SK-N-SH (cell line): Measurements from ENCODE around the gene HSPA12A. TPM values are rescaled to one million over a fixed set of nuclear protein-coding genes. Genes with fewer than 3 reads are reported as not detected.

Experiments
- CTCF ChIA-PET: fragments of 300-600, 350-600 bp; formaldehyde crosslinking; extraction: SDS; loops from one replicate; lab custom pipeline; 2021; lab: Yijun Ruan, JAX
- POLR2A ChIA-PET: fragments of 350-600 bp; sonication (Branson Sonifier 250); formaldehyde crosslinking; extraction: SDS; loops from one replicate; lab custom pipeline; 2020; ENCODE audit warnings: antibody characterized with exemption, inconsistent platforms; lab: Yijun Ruan, JAX
- DNase-seq: peaks from one replicate; pipeline ENCODE4 v3.0.0; 2012
- H2AFZ ChIP-seq: fragments of 200-600 bp; sonication (generic); 2 replicates; pipeline ENCODE4 v1.8.1; 2016; ENCODE audit warnings: antibody characterized with exemption, mild to moderate bottlenecking, low read depth
- H3F3A ChIP-seq: fragments of 200-600 bp; sonication (generic); replicated peaks from 2 replicates; pipeline ENCODE3; 2016; ENCODE audit warnings: antibody characterized with exemption, mild to moderate bottlenecking; ENCODE audit not compliant: insufficient read depth
- H3K27ac ChIP-seq, 2 experiments: fragments of 200-500 bp in 1 of 2; fragments of 200-600 bp in 1 of 2; sonication (Bioruptor generic) in 1 of 2; sonication (generic), shearing (Covaris generic) in 1 of 2; 2 replicates each; pipeline versions ENCODE4 v1.5.1 to v1.6.1; 2014 to 2016; ENCODE audit warnings: low read depth in 2 of 2, inconsistent platforms in 1 of 2, low read length in 1 of 2, mild to moderate bottlenecking in 1 of 2, mixed read lengths in 1 of 2
- H3K27me3 ChIP-seq: fragments of 200-600 bp; sonication (generic), shearing (Covaris generic); 2 replicates; pipeline ENCODE4 v1.6.1; 2016; ENCODE audit warnings: mixed run types; ENCODE audit not compliant: insufficient read depth
- H3K36me3 ChIP-seq, 2 experiments: fragments of 200-500 bp in 1 of 2; fragments of 200-600 bp in 1 of 2; sonication (Bioruptor generic) in 1 of 2; sonication (generic) in 1 of 2; replicated peaks in 1 of 2; 2 replicates each; pipeline versions ENCODE3 to v1.5.1; 2014 to 2016; ENCODE audit warnings: low read length in 1 of 2, mild to moderate bottlenecking in 1 of 2; ENCODE audit not compliant: insufficient read depth in 2 of 2, control insufficient read depth in 1 of 2
- H3K4me1 ChIP-seq, 2 experiments: fragments of 200-500 bp in 1 of 2; fragments of 200-600 bp in 1 of 2; sonication (Bioruptor generic) in 1 of 2; sonication (generic), shearing (Covaris generic) in 1 of 2; 2 replicates each; pipeline versions ENCODE4 v1.5.1 to v1.6.1; 2014 to 2016; ENCODE audit warnings: low read depth in 1 of 2, low read length in 1 of 2, mixed run types in 1 of 2; ENCODE audit not compliant: insufficient read depth in 2 of 2, control insufficient read depth in 1 of 2
- H3K4me2 ChIP-seq: fragments of 200-600 bp; sonication (generic), shearing (Covaris generic); 2 replicates; pipeline ENCODE4 v1.6.1; 2017; ENCODE audit warnings: mixed run types
- H3K4me3 ChIP-seq, 2 experiments: fragments of 200-500 bp in 1 of 2; fragments of 200-600 bp in 1 of 2; sonication (Bioruptor generic) in 1 of 2; sonication (generic), shearing (Covaris generic) in 1 of 2; 2 replicates each; pipeline versions ENCODE4 v1.5.1 to v1.8.1; 2014 to 2016; ENCODE audit warnings: low read depth in 2 of 2, inconsistent platforms in 1 of 2, low read length in 1 of 2, mild to moderate bottlenecking in 1 of 2, mixed read lengths in 1 of 2, moderate library complexity in 1 of 2
- H3K79me2 ChIP-seq: fragments of 200-600 bp; sonication (generic); 2 replicates; pipeline ENCODE4 v1.8.1; 2017; ENCODE audit warnings: mild to moderate bottlenecking; ENCODE audit not compliant: insufficient read depth
- H3K9ac ChIP-seq: fragments of 200-600 bp; sonication (generic); 2 replicates; pipeline ENCODE4 v1.6.1; 2017; ENCODE audit warnings: mixed run types
- H3K9me2 ChIP-seq: fragments of 200-600 bp; sonication (generic); 2 replicates; pipeline ENCODE4 v1.6.1; 2017; ENCODE audit warnings: mixed run types
- H3K9me3 ChIP-seq: fragments of 200-600 bp; sonication (generic); 2 replicates; pipeline ENCODE4 v1.6.1; 2017; ENCODE audit warnings: mixed run types, mild to moderate bottlenecking, moderate library complexity
- H4K20me1 ChIP-seq: fragments of 200-600 bp; sonication (generic); 2 replicates; pipeline ENCODE4 v1.6.1; 2017; ENCODE audit warnings: mild to moderate bottlenecking, mixed run types; ENCODE audit not compliant: insufficient read depth
- FOSL2 ChIP-seq: IDR thresholded peaks from 2 replicates; pipeline ENCODE4 v1.4.0; 2012; ENCODE audit warnings: low read depth, mild to moderate bottlenecking, moderate library complexity, borderline replicate concordance
- FOXJ3 ChIP-seq: sonication (generic); formaldehyde crosslinking; IDR thresholded peaks from 2 replicates; pipeline ENCODE4 v1.5.1; 2020; ENCODE audit warnings: mild to moderate bottlenecking, missing genetic modification reagents
- GABPA ChIP-seq: IDR thresholded peaks from 2 replicates; pipeline ENCODE4 v1.4.0; 2012; ENCODE audit warnings: low read depth, mild to moderate bottlenecking
- GATA2 ChIP-seq: sonication (generic); formaldehyde crosslinking; IDR thresholded peaks from 2 replicates; pipeline ENCODE4 v1.5.0; 2020; ENCODE audit warnings: mild to moderate bottlenecking, missing genetic modification reagents
- IRF3 ChIP-seq: fragments of 150-350 bp; IDR thresholded peaks from 2 replicates; pipeline ENCODE4 v1.6.1; 2016; ENCODE audit warnings: mild to moderate bottlenecking, low read depth, low read length
- JUND ChIP-seq: IDR thresholded peaks from 2 replicates; pipeline ENCODE4 v1.4.0; 2012
- NFIC ChIP-seq: IDR thresholded peaks from 2 replicates; pipeline ENCODE4 v1.4.0; 2012; ENCODE audit warnings: borderline replicate concordance
- NRF1 ChIP-seq: IDR thresholded peaks from 2 replicates; pipeline ENCODE4 v1.6.1; 2012; ENCODE audit warnings: low read depth, mild to moderate bottlenecking, low read length
- RAD21 ChIP-seq: IDR thresholded peaks from 2 replicates; pipeline ENCODE4 v1.6.1; 2012; ENCODE audit warnings: mild to moderate bottlenecking, low read length
- RCOR1 ChIP-seq: fragments of 150-350 bp; IDR thresholded peaks from 2 replicates; pipeline ENCODE4 v1.6.1; 2017; ENCODE audit warnings: antibody characterized with exemption, low read length
- RFX5 ChIP-seq: IDR thresholded peaks from 2 replicates; pipeline ENCODE4 v1.6.1; 2012; ENCODE audit warnings: mild to moderate bottlenecking, improper control_type of control experiment, low read length
- TAF1 ChIP-seq: IDR thresholded peaks from 2 replicates; pipeline ENCODE4 v1.6.1; 2012; ENCODE audit warnings: low read depth, mild to moderate bottlenecking, low read length, moderate library complexity, borderline replicate concordance
- TCF12 ChIP-seq: IDR thresholded peaks from 2 replicates; pipeline ENCODE4 v1.4.0; 2012
- TEAD4 ChIP-seq: IDR thresholded peaks from 2 replicates; pipeline ENCODE4 v1.4.0; 2012; ENCODE audit warnings: mild to moderate bottlenecking, borderline replicate concordance; ENCODE audit not compliant: insufficient read depth
- USF2 ChIP-seq: fragments of 150-350 bp; IDR thresholded peaks from 2 replicates; pipeline ENCODE4 v1.6.1; 2017; ENCODE audit warnings: antibody characterized with exemption, low read length, low read depth, borderline replicate concordance
- YY1 ChIP-seq: IDR thresholded peaks from 2 replicates; pipeline ENCODE4 v1.4.0; 2012; ENCODE audit warnings: low read depth, mild to moderate bottlenecking
- WGBS: methylation state at CpG from one replicate; pipeline ENCODE4 v1.1.6; 2017; ENCODE audit warnings: low lambda C conversion rate; 5-methylcytosine and 5-hydroxymethylcytosine counted together
- polyA plus RNA-seq, 3 experiments: library from polyadenylated mRNA; depleted of rRNA; stranded (reverse); fragments of >200 nt; gene quantifications; 2 replicates each; pipeline ENCODE4 v1.2.3, GENCODE V29; 2012

The HSPA12A gene
- polyA plus RNA-seq, 1 of the 3 experiments (the other 2 are of a cell fraction) = 2.9 TPM

- H2AFZ ChIP-seq = no peak overlapping the region
- H3K79me2 ChIP-seq = no peaks in the 10 kb centered on the region
- H3K4me2 ChIP-seq = no peak overlapping the region
- no peak overlapping the region for H3K27ac ChIP-seq
- TF ChIP-seq GATA2 = no peak
- TF ChIP-seq USF2 = no peak
- TF ChIP-seq, all 33 proteins: peak for 0
- no peak overlapping the region for H3K9ac ChIP-seq
- H3K4me3 ChIP-seq = no peak overlapping the region
- ChIA-PET CTCF (interaction anchor here (0.5 to 9.2 kb wide), 4 partner anchors 58 to 255 kb away, joined by 3 to 218 read pairs (median 20); no protein-coding TSS in a partner anchor), POLR2A (no interaction called here)
- peaks cover 5 to 6% of the 10 kb centered on the region in 2 experiments; a peak in 1 of 4 replicates for H3K4me1 ChIP-seq
- H3K36me3 ChIP-seq = no peaks in the 10 kb centered on the region
- no peaks in the 10 kb centered on the region for H3K27me3 ChIP-seq
- H3K9me2 ChIP-seq = no peaks in the 10 kb centered on the region
- no peaks in the 10 kb centered on the region for H3K9me3 ChIP-seq
- 76% methylated on average over 4 of the region's 5 CpGs for WGBS
- no peak for DNase-seq
- H3F3A ChIP-seq = no peaks in the 10 kb centered on the region
- no peaks in the 10 kb centered on the region for H4K20me1 ChIP-seq
Observed at GRCh38 chr10:116684781-116685180, 57.6 kb downstream of the HSPA12A start.

- TF ChIP-seq TEAD4 = no peak
- no peak for TF ChIP-seq YY1
- no peak for TF ChIP-seq TCF12
- Histone ChIP-seq H3K4me2 (no peak overlapping the region), H3K4me3 (no peak overlapping the region), H4K20me1 (no peaks in the 10 kb centered on the region), H2AFZ (no peak overlapping the region), H3K79me2 (no peaks in the 10 kb centered on the region), H3K4me1 (peaks cover 5 to 6% of the 10 kb centered on the region in 2 experiments; a peak in 1 of 4 replicates), H3K27ac (no peak overlapping the region), H3K9me2 (no peaks in the 10 kb centered on the region), H3K9ac (no peak overlapping the region), H3K9me3 (no peaks in the 10 kb centered on the region), H3F3A (no peaks in the 10 kb centered on the region), H3K36me3 (no peaks in the 10 kb centered on the region), H3K27me3 (no peaks in the 10 kb centered on the region)
- 77% methylated on average over 5 of the region's 11 CpGs for WGBS
- CTCF ChIA-PET = interaction anchor here (0.6 to 9.2 kb wide), 5 partner anchors 16 to 112 kb away, joined by 3 to 218 read pairs (median 20); no protein-coding TSS in a partner anchor
- no peak for DNase-seq
- POLR2A ChIA-PET = no interaction called here
Observed at GRCh38 chr10:116683821-116684220, 58.5 kb downstream of the HSPA12A start.

- Histone ChIP-seq H3K9me3 (no peaks in the 10 kb centered on the region), H3K36me3 (no peaks in the 10 kb centered on the region), H3K9ac (no peak overlapping the region), H3K79me2 (no peaks in the 10 kb centered on the region), H3K4me2 (no peak overlapping the region), H3F3A (no peaks in the 10 kb centered on the region), H3K4me3 (no peak overlapping the region), H2AFZ (no peak overlapping the region), H3K4me1 (peaks cover 2% of the 10 kb centered on the region in 2 experiments; a peak in 1 of 4 replicates), H3K27ac (no peak overlapping the region), H3K9me2 (no peaks in the 10 kb centered on the region), H3K27me3 (no peaks in the 10 kb centered on the region), H4K20me1 (no peaks in the 10 kb centered on the region)
- 81% methylated on average over 9 of the region's 9 CpGs for WGBS
- DNase-seq = no peak
- ChIA-PET CTCF (interaction anchor here (0.7 to 9.2 kb wide), 18 partner anchors 8 to 490 kb away, joined by 3 to 218 read pairs (median 6); partner anchors contain the start of gene HSPA12A), POLR2A (no interaction called here)
- TF ChIP-seq RAD21 (no peak), NRF1 (no peak), FOSL2 (no peak), IRF3 (no peak), RCOR1 (no peak), GABPA (no peak), FOXJ3 (CRISPR knock-in tag) (no peak), RFX5 (no peak), GATA2 (no peak), NFIC (no peak), JUND (no peak), TAF1 (no peak), USF2 (no peak)
Observed at GRCh38 chr10:116683166-116683565, 59.2 kb downstream of the HSPA12A start.
